H1 (cell line): ENCODE data around the gene SRSF2. TPM values are rescaled to one million over a fixed set of nuclear protein-coding genes. Genes with fewer than 3 reads are reported as not detected.

Experiments used
- BCL11A ChIP-seq, 2 experiments: IDR thresholded peaks; one replicate each; pipeline ENCODE4 v1.6.1; 2011; ENCODE audit warnings: low read depth in 2 of 2, low read length in 2 of 2, mild to moderate bottlenecking in 2 of 2
- BRCA1 ChIP-seq: IDR thresholded peaks from 2 replicates; pipeline ENCODE4 v1.6.1; 2012; ENCODE audit warnings: low read depth, low read length, improper control_type of control experiment
- CEBPB ChIP-seq: IDR thresholded peaks from 2 replicates; pipeline ENCODE4 v1.6.1; 2012; ENCODE audit warnings: low read depth, low read length
- CTBP2 ChIP-seq: IDR thresholded peaks from 2 replicates; pipeline ENCODE4 v1.7.0; 2011; ENCODE audit warnings: borderline replicate concordance, mild to moderate bottlenecking, moderate library complexity, mixed read lengths, low read length; ENCODE audit not compliant: insufficient read depth, insufficient read length
- CTCF ChIP-seq, 3 experiments: IDR thresholded peaks; 1 replicate in 2 of 3; 2 replicates in 1 of 3; pipeline versions ENCODE4 v1.5.1 to v1.6.1; 2011; ENCODE audit warnings: low read length in 3 of 3, mild to moderate bottlenecking in 3 of 3, inconsistent platforms in 2 of 3, low read depth in 1 of 3, moderate library complexity in 1 of 3; ENCODE audit not compliant: insufficient read depth in 1 of 3; ENCODE audit errors: control extremely low read depth in 1 of 3
- EGR1 ChIP-seq: IDR thresholded peaks from 2 replicates; pipeline ENCODE4 v1.6.1; 2011; ENCODE audit warnings: low read depth, low read length, borderline replicate concordance
- EP300 ChIP-seq, 2 experiments: IDR thresholded peaks; 1 replicate in 1 of 2; 2 replicates in 1 of 2; pipeline ENCODE4 v1.6.1; 2011 to 2012; ENCODE audit warnings: low read depth in 2 of 2, low read length in 2 of 2, mild to moderate bottlenecking in 2 of 2, borderline replicate concordance in 1 of 2, inconsistent platforms in 1 of 2, moderate library complexity in 1 of 2
- FOSL1 ChIP-seq: IDR thresholded peaks from 2 replicates; pipeline ENCODE4 v1.6.1; 2011; ENCODE audit warnings: mild to moderate bottlenecking, low read depth, low read length, moderate library complexity; ENCODE audit not compliant: insufficient read depth
- GABPA ChIP-seq: IDR thresholded peaks from 2 replicates; pipeline ENCODE4 v1.6.1; 2011; ENCODE audit warnings: mild to moderate bottlenecking, low read length, moderate library complexity, borderline replicate concordance; ENCODE audit not compliant: insufficient read depth
- HDAC2 ChIP-seq, 2 experiments: fragments of 300-600 bp in 1 of 2; sonication (generic) in 1 of 2; IDR thresholded peaks; 2 replicates each; pipeline ENCODE4 v1.6.1; 2011 to 2012; ENCODE audit warnings: low read depth in 2 of 2, low read length in 2 of 2, mild to moderate bottlenecking in 2 of 2, moderate library complexity in 2 of 2, borderline replicate concordance in 1 of 2, inconsistent platforms in 1 of 2
- KDM1A ChIP-seq: fragments of 200-600, 300-600 bp; sonication (generic); IDR thresholded peaks from 2 replicates; pipeline ENCODE4 v1.7.1; 2016; ENCODE audit warnings: mild to moderate bottlenecking, low read length, borderline replicate concordance
- MAFK ChIP-seq: IDR thresholded peaks from 2 replicates; pipeline ENCODE4 v1.6.1; 2012; ENCODE audit warnings: low read depth, mild to moderate bottlenecking, improper control_type of control experiment, low read length
- MAX ChIP-seq: IDR thresholded peaks from 2 replicates; pipeline ENCODE4 v1.6.1; 2012; ENCODE audit warnings: inconsistent platforms
- NANOG ChIP-seq: IDR thresholded peaks from 2 replicates; pipeline ENCODE4 v1.6.1; 2011; ENCODE audit warnings: low read length, low read depth, mild to moderate bottlenecking, inconsistent platforms; ENCODE audit not compliant: insufficient read depth, poor library complexity, severe bottlenecking
- NRF1 ChIP-seq: IDR thresholded peaks from 2 replicates; pipeline ENCODE4 v1.6.1; 2011; ENCODE audit warnings: mild to moderate bottlenecking, low read depth, low read length, improper control_type of control experiment
- PHF8 ChIP-seq: fragments of 200-600 bp; sonication (generic); conservative IDR thresholded peaks from 2 replicates; pipeline ENCODE4 v1.7.1; 2012; ENCODE audit warnings: low read depth, mild to moderate bottlenecking, inconsistent platforms, low read length, moderate library complexity
- POLR2A ChIP-seq, 2 experiments: IDR thresholded peaks; 1 replicate in 1 of 2; 2 replicates in 1 of 2; pipeline ENCODE4 v1.6.1; 2011; ENCODE audit warnings: low read depth in 2 of 2, low read length in 2 of 2, mild to moderate bottlenecking in 2 of 2; ENCODE audit errors: control extremely low read depth in 1 of 2
- SIRT6 ChIP-seq: IDR thresholded peaks from one replicate; pipeline ENCODE4 v1.7.1; 2012; ENCODE audit warnings: low read length, inconsistent platforms
- SIX5 ChIP-seq: IDR thresholded peaks from 2 replicates; pipeline ENCODE4 v1.6.1; 2011; ENCODE audit warnings: mild to moderate bottlenecking, low read depth, low read length
- SP1 ChIP-seq: IDR thresholded peaks from 2 replicates; pipeline ENCODE4 v1.6.1; 2011; ENCODE audit warnings: low read depth, low read length
- TAF1 ChIP-seq: IDR thresholded peaks from 2 replicates; pipeline ENCODE4 v1.6.1; 2011; ENCODE audit warnings: mild to moderate bottlenecking, low read depth, low read length
- TBP ChIP-seq: IDR thresholded peaks from 2 replicates; pipeline ENCODE4 v1.6.1; 2011; ENCODE audit warnings: low read depth, low read length, improper control_type of control experiment
- polyA plus RNA-seq, 7 experiments: library from polyadenylated mRNA; depleted of rRNA in 3 of 7; stranded (reverse) in 5 of 7; unstranded in 2 of 7; fragments of >200 nt in 5 of 7; fragments of 200-250 nt in 2 of 7; gene quantifications; 1 replicate in 5 of 7; 2 replicates in 1 of 7; 4 replicates in 1 of 7; pipeline versions ENCODE4 v1.2.1 to v1.2.3, GENCODE V29; 2011 to 2013; ENCODE audit warnings: missing spikeins in 2 of 7, mixed read lengths in 2 of 7
- total RNA-seq: library from RNA; stranded (reverse); fragmentation: NEBNext Ultra II Directional; extraction: Animal tissue kit (Norgen Biotek cat#: 25700); gene quantifications from 2 replicates; pipeline ENCODE4 v1.2.1, GENCODE V29; 2021

The SRSF2 gene
- total and polyA plus RNA-seq, 2 of the 8 experiments (the other 6 are each of a cell fraction or from before 2014, with no cell fraction given), result 397 to 401 TPM

GRCh38 chr17:76737082-76737675, at the start of gene SRSF2 (continued):
- TF ChIP-seq NANOG, result peak; percentile 26
- TF ChIP-seq KDM1A, result no peak
- peak; percentile 75 for TF ChIP-seq SP1
- TF ChIP-seq TAF1, result peak; percentile 100
- no peak for TF ChIP-seq CTCF (IDR thresholded peaks at IDR 0.05; ENCODE audit: control extremely low read depth in 1 of 3, insufficient read depth in 1 of 3, low read depth in 1 of 3, low read length in 3 of 3)
- peak; percentile 73 for TF ChIP-seq NRF1
- peak; percentile 94; the same call in 1 of the 2 replicates for TF ChIP-seq MAFK
- no peak for TF ChIP-seq FOSL1
- TF ChIP-seq HDAC2 (IDR thresholded peaks at IDR 0.05; ENCODE audit: borderline replicate concordance in 1 of 2, low read depth in 2 of 2, low read length in 2 of 2), result no peak
- TF ChIP-seq CTBP2, result no peak
- peak; percentile 94 for TF ChIP-seq PHF8
- 0 out of 2 replicates have a peak, but pooled peaks have one; percentile 11 for TF ChIP-seq CEBPB
- TF ChIP-seq EP300 (IDR thresholded peaks at IDR 0.05; ENCODE audit: borderline replicate concordance in 1 of 2, low read depth in 2 of 2, low read length in 2 of 2), result peak in 1 of 2 experiments; percentile 85; a peak in 2 of 3 replicates
- no peak for TF ChIP-seq BCL11A (IDR thresholded peaks at IDR 0.05; ENCODE audit: low read depth in 2 of 2, low read length in 2 of 2)
- no peak for TF ChIP-seq BRCA1
- TF ChIP-seq SIRT6, result no peak
- TF ChIP-seq MAX, result no peak
- peak; percentile 100 for TF ChIP-seq POLR2A (IDR thresholded peaks at IDR 0.05; ENCODE audit: control extremely low read depth in 1 of 2, low read depth in 2 of 2, low read length in 2 of 2)
- no peak for TF ChIP-seq GABPA
- TF ChIP-seq SIX5, result no peak
- TF ChIP-seq EGR1, result peak; percentile 1; the same call in 1 of the 2 replicates
- TF ChIP-seq TBP, result peak; percentile 98
